Loucy (cell line): Measurements from ENCODE around the gene SIGLEC12.

Experiments
- CTCF ChIP-seq: fragments of 200-600 bp; sonication (generic); conservative IDR thresholded peaks from 2 replicates; pipeline ENCODE4 v1.5.1; 2014; ENCODE audit warnings: mild to moderate bottlenecking, antibody characterized with exemption, low read length
- EZH2phosphoT487 ChIP-seq: fragments of 200-600 bp; IDR thresholded peaks from 2 replicates; pipeline ENCODE4 v1.6.1; 2018; ENCODE audit warnings: antibody characterized with exemption, mild to moderate bottlenecking, moderate library complexity, borderline replicate concordance

- TF ChIP-seq EZH2phosphoT487, result no peak
- TF ChIP-seq CTCF, result no peak
These were observed 50.8 kb downstream of the SIGLEC12 start for GRCh38 chr19:51450730-51451307.
